ENCODE data around the gene GPX1.
"Not testable (repeated sequence)": the region's sequence is repeated elsewhere in the genome, so short reads cannot be mapped to it uniquely, and the experiment has no call there.

The GPX1 gene

DNA sequence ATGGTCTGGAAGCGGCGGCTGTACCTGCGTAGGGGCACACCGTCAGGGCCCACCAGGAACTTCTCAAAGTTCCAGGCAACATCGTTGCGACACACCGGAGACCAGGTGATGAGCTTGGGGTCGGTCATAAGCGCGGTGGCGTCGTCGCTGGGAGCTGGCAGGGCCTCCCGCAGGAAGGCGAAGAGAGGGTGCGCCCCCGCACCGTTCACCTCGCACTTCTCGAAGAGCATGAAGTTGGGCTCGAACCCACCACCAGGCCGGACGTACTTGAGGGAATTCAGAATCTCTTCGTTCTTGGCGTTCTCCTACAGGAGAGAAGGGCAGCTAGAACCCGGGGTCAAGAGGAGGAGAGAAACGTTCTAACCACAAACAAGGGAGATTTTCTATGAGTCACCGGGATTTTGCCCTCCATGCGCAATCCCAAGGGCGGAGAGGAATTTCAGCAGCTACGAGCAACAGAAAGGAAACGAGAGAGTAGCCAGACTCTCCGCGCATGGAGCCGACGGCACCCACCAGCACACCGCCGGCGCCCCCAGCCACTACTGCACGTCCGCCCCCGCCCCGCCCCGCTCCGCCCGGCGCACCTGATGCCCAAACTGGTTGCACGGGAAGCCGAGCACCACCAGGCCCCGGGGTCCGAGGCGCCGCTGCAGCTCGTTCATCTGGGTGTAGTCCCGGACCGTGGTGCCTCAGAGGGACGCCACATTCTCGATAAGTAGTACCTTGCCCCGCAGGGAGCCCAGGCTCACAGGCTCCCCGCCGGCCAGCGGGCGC is 523 bp downstream of the GPX1 start:
- peak; percentile 59 for DNase-seq

DNA sequence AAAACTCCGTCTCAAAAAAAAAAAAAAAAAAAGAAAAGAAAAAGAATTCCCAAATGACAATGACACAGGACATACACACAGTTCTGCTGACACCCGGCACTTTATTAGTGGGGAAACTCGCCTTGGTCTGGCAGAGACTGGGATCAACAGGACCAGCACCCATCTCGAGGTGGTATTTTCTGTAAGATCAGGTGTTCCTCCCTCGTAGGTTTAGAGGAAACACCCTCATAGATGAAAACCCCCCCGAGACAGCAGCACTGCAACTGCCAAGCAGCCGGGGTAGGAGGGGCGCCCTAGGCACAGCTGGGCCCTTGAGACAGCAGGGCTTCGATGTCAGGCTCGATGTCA is 1.1 kb downstream of the GPX1 start:
- not testable (repeated sequence) for DNase-seq

DNA sequence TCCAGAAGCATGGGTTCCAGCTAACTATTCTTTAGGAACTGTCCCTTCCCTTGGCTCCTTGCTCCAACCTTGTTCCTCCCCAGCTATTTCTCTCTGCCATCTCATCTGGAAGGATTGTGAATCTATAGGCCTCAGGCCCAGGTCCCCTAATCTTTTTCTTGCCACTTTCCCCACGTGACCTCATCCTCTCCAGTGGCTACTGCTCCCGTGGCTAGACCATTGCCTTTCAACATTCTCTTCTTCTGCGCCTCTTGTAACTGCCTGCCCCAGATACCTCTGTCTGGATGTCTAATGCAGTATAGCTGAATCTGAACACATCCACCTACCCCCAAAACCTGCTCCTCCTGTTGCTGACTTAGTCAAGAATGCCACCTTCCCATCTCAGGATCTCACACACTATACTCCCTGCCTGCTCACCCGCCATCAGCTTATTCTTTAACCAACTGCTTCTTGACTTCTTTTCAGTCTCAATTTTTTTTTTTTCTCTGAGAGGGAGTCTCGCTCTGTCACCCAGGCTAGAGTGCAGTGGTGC is 5.2 kb downstream of the GPX1 start:
- DNase-seq = no peak

DNA sequence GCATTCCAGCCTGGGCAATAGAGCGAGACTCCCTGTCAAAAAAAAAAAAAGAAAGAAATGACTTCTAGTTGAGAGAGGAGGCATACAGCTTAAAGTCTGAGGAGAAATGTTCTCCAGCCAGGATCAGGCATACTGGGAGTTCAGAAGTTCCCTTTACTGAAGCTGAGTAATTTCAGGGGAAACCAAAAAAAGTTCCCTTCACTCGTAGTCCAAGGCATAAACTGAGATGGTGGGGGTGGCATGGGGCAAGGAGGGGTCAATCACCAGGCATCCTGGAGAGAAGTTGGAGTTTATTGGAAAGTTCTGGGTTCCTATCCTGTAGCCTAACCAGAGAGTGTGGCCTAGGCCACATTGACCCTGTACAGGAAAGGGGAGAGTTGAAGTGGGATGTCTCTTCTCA is 5.9 kb downstream of the GPX1 start:
- no peak for DNase-seq

DNA sequence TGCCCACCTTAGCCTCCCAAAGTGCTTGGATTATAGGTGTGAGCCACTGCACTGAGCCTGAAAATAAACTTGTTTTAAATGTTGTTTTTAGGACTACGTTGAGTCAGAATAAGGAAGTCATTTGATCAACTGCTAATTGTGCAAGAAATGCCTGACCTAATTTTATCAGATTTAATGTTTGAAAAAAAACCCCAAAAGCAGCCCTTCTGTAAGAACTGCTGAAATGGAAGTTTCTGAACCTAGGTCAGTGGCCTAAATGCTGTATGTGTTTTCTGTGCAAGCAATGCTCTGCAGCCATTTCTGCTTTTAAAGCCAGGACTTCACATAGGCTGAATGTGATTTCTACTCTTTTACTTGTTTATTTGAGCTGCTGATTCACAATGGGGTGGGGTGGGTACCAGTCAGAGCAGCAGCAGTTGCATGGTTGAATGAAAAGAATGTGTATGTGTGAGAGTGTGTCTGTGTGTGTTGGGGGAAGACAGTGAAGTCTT is 6.6 kb downstream of the GPX1 start:
- no peak for DNase-seq

DNA sequence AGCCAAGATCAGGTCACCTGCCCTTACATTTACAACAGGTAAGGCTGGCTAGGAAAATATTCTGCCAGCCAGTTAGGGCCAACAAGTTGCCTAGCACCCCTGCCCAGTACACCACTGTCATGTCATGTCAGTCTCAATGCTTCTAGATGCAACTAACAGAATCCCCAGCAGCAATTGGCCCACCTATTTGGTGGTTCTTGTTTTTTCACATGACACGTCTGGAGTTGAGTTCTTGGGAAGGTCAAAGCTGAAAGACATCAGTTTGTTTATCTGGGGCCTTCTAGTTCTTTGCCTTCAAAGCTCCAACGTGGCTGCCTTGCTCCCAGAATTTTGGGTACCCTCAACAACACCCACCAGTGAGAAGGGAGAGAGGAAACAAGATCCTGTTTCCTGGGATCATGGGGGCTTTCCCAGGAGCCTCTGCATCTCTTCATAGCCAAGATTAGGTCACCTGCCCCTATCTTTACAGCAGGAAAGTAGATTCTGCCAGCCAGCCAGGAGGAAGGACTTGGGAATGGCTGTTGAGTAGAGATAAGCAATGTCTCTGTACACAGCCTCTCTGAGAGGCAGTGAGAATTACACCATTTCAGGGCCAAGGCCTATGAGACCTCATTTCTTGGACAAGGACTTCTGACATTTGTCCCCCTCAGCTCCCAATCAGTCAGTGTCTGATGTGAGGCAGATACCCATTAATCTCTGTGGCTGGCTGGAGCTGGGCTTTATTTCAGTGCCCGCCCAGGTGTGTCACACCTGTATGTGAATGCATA is 8.6 kb downstream of the GPX1 start:
- DNase-seq = no peak

DNA sequence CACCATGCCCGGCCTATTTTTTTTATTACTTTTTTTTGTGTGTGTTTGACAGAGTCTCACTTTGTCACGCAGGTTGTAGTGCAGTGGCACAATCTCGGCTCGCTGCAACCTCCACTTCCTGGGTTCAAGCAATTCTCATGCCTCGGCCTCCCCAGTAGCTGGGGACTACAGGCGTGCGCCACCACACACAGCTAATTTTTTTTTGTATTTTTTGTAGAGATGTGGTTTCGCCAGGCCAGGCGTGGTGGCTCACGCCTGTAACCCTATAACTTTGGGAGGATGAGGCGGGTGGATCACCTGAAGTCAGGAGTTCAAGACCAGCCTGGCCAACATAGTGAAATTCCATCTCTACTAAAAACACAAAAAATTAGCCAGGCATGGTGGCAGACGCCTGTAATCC is 9.8 kb downstream of the GPX1 start:
- not testable (repeated sequence) for DNase-seq

DNA sequence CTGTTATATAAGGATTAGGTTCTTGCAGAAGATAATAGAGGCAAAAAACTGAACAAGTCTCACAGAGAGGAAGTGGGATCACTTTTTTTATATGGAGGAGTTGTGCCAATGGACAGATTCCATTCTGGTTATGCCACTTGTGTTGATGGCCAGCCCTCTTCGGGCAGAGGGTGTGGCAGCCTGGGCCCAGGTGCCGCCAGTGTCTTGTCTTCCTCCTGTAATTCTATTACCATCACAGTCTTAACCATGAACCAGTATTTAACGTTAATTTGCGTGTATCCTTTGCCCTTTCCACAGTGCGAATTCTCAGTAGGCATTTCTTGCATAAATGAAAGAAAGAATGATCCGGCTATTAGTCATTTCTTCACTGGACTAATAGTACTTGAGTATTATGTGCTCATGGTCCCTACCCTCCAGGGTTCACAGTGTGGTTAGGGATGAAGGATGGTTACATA is 11.3 kb downstream of the GPX1 start:
- DNase-seq = no peak

DNA sequence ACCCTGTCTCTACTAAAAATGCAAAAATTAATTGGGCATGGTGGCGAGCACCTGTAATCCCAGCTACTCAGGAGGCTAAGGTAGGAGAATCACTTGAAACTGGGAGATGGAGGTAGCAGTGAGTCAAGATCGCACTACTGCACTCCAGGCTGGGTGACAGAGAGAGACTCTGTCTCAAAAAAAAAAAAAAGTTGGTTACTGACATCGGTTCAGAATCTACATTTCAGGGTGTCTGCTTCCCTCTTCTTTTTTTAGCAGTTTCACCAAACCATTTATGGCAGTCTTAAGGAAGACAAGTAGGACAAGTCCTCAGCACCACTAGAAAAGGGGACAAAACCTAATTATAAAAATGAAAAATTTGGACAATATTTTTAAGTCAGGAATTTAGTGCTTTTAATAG is 15.0 kb downstream of the GPX1 start:
- no peak for DNase-seq

DNA sequence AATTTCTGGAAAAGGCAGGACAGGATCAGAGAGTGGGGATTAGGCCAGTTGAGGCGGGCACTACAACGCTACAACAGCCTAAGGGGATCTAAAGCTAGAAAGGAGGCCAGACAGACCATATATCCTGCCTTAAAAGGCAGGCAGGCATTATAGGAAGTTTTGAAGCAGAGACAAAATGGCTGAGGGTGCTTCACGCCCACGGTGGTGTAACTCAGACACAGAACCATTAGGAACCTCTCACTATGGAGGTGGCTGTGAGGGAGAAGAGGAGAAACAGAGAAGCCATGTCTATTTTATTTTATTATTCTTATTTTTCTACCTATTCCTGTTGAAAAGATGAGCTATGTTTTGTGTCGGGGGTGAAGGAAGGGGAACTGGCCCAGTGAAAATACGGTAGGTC is 16.2 kb downstream of the GPX1 start:
- no peak for DNase-seq

DNA sequence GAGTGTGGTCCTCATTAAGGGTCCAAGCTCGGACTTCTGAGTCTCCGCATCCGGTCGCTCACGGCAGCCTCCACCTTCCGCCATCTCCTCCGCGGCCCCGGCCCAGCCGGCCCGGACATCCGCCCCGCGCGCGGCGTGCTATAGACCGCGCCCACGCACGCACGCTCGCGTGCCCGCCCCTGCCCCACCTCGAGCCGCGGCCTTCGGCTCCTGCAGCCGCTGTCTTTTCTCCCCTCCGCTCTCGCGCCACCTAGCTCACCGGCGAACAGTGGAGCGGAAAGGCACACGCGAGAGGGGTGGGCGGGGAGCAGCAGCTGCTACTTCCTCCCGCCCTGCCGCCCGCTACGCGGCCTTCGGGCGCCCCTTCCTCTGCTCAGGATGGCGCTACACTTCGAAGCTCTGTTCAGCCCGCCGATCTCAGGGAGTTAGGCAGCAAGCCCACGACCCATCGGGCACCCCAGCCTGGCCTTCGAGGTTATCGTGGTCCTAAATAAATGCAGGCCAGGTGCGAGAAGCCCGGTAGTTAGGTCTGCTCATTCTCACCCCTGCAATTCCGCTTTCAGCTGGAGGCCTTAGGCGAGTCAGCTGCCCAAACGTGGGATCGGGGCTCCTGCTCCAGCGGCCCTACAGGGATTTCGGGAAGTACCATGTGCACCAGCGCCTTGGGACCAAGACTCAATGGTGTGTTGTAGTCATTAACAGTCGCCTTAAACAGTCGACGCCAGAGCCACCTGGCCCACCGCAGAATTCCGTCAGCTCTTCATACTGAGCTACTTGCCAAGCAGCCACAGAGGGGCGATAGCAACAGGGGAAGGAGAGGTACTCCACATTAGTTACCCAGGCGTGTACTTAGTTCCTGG is 18.0 kb downstream of the GPX1 start, which contains the start of gene USP4:
USP4 (minus strand) TSS at position 113 of the 860 bp plus-strand sequence; CDS start at position 84, 29 bp downstream.
- DNase-seq = peak; percentile 93

DNA sequence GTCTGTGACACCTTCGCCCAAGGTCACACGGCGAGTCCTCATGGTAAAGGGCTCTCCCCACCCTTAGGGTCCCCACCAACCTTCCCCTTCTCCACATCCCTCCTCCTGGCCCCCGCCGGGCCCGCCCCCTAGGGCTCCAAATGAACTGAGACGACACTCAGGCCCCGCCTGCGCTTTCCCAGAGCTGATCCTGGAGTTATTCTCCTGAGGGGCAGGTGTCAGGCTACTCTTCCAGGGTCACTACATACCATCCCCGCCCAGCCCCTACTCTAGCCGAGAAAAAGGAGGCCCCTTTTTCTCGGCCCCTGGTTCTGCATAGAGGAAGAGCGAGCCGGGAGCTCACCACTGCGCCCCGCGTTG is 18.6 kb downstream of the GPX1 start:
- peak; percentile 30 for DNase-seq

DNA sequence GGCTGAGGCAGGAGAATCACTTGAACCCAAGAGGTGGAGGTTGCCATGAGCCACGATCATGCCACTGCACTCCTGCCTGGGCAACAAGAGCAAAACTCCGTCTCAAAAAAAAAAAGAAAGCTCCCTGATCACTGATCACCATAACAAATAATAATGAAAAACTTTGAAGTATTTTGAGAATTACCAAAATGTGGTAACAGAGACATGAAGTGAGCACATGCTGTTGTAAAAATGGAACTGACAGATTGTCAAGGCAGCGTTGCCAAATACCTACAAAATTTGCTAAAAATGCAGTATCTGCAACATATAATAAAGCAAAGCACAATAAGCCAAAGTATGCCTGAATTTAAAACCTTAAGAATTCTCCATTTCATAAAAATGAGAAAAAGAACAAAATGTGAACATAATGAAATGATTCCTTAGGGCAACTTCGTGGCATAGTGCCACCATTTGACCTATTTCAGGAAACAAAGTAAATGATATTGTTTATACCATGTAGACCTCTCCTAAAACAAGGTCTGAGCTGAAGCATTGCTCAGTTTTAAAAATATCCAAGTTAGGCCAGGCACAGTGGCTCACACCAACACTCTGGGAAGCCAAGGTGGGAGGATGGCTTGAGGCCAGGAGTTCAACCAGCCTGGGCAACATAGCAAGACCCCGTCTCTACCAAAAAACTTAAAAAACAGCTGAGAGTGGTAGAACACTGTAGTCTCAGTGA is 24.1 kb downstream of the GPX1 start:
- DNase-seq = no peak

DNA sequence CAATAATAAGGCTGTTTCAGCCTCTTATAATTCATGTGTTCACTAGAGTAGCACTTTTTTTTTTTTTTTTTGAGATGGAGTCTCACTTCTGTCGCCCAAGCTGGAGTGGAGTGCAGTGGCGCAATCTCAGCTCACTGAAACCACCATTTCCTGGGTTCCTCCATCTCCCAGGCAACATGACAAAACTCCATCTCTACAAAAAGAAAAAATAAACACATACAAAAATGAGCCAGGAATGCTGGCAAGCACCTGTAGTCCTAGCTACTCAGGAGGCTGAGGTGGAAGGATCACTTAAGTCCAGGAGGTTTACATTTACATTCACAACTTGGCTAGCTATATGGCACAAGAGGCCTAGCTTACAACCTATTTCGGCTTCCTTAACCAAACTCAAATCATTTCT is 25.1 kb downstream of the GPX1 start:
- no peak for DNase-seq

DNA sequence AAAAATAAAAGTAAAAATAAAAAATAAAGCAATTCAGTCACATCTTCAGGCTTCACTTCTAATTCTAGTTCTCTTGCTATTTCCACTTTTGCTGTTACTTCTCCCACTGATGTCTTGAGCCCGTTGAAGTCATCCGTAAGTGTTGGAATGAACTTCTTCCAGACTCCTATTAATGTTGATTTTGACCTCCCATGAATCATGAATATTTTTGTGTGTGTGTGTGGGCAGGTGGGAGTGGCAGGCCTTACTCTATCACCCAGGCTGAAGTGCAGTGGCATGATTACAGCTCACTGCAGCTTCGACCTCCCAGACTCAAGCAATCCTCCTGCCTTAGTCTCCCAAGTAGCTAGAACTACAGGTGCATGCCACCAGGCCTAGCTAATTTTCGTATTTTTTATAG is 29.0 kb downstream of the GPX1 start:
- no peak for DNase-seq

DNA sequence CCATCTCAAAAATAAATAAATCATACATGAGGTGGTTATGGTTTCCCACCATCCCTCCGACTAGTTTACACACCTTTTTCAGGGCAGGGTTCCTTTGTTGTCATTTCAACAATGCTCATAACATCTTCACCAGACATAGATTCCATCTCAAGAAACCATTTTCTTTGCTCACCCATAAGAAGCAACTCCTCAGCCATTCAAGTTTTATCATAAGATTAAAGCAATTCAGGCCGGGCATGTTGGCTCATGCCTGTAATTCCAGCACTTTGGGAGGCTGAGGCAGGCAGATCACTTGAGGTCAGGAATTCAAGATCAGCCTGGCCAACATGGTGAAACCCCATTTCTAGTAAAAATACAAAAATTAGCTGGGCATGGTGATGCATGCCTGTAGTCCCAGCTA is 29.8 kb downstream of the GPX1 start:
- DNase-seq = not testable (repeated sequence)

DNA sequence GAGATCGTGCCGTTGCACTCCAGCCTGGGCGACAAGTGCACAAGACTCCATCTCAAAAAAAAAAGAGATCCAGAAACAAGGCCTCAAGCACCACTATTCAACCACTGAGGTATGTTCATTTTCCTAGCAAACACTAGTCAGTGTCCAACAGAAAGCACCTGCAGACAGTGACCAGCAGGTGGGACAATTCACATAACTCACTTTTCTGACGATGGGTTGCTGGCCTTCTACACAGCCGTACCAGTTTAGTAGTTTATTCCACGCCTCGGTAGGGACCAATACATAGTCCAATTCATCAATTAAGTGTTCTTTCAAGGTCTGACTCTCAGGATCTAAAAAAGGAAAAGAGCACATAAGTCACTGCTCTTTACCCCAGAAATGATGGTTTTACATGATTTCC is 30.7 kb downstream of the GPX1 start:
- no peak for DNase-seq

DNA sequence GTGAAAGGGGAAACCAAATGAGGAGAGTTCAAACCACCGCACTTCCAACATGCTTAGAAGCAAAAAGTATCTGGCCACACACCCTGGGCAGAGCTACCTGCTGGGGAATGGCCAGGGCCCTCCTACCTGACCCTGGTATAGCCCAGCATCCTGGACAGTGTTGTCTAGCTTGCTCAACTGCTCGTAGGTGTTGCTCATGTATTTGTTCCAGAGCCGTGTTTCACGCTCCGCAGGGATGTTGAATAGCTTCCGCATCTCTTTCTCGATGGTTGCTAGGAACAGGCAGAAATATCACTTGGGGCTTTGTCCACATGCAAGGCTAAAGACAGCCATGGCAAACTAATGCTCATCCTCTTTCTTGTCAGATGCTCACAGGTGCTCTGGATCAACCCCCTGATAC is 33.4 kb downstream of the GPX1 start:
- DNase-seq = no peak

DNA sequence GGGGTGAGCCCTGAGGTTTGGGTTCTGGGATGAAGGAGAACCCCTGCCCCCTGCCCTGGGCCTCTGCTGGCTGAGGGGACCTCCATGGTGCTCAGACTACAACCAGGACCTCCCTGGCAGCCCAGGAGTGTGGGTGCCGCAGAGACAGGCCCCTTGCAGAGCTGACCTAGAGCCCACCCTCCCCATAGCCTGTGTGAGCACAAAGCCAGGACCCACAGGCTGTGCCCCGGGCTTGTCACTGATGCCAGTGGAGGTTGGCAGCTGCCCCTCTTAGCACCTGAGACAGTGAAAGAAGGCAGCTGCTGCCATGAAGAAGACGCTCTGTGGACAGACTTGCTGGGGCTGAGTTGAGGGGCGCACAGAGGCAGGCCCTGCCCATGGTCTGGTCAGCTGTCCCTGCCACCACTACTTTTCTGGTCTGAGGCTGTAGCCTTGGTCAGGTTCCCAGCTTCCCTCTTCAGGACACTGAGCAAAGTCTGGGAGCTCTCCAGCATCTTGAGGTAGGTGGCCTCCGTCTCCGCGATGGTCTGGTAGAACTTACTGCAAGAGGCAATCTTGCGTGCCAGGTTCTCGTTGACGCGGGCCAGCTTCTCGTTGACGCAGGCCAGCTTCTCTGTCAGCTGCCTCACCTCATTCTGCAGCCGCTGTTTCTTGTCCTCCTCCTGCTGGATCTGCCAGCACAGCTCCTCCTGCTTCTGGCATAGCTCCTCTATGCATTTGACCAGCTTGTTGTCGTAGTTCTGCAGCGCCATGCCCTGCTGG is 41.3 kb downstream of the GPX1 start:
- no peak for DNase-seq

DNA sequence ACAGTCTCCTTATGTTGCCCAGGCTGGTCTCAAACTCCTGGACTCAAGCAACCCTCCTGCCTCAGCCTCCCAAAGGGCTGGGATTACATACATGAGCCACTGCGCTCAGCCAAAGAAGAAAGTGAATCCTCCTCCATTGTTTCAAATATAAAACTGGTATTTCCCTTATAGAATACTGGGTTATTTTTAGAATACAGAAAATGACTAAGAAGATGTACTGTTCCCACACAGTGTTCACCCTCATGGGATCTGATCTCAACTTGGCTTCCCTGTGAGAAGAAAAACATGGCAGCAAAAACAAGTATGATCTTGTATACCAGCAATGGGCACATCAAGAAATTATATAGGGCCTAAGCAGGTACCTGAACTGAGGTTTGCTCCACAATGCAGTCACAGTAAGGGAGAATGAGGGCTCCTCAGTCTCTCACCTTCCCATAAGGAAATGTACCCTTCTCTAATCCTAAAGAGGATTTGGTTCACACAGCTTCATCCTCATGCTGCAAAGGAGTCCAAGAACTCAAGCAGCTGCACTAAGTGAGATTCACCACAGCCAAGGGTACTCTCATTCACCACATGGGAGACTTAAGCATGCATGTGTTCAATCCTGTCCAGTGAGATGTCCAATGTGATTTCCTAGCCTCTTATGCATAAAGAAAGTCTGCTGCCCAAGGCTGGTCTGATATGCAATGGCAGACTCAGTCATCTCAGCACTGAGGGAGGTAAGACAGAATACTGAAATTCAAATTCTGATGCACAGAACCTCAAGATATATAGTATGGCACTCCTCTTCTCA is 44.1 kb downstream of the GPX1 start:
- DNase-seq = no peak

DNA sequence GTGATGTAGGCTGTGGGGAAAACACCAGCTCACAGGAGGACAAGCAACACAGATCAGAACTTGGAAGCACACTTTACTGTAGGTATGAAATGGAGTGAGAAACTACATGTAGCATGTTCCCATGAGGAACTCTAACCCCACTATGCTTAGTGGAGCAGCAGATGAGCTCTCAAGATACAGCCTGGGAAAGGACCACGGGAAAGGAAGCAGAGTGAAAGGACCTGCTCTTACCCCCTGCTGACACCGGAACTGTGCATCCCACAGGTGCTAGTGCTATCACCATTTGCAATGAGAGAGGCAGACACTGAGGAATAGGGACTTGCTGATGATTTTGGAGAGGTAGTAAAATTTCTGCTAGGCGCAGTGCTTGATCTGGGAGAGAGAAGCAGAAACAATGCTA is 46.9 kb downstream of the GPX1 start:
- DNase-seq = no peak

Data from activated CD8-positive, alpha-beta memory T cell treated with anti-CD3 and anti-CD28 coated beads, Interleukin-2, amount 50 U/mL, for 4 hours (primary cell).